CD4-positive, alpha-beta T cell (primary cell): ENCODE data around the gene PPP2R5C. TPM values are rescaled to one million over a fixed set of nuclear protein-coding genes. Genes with fewer than 3 reads are reported as not detected.

Experiments
- ATAC-seq: fragments of 200-7000 bp; cut with Tn5 transposase; one replicate; pipeline ENCODE4 v1.10.0; 2022; ENCODE audit warnings: mild to moderate bottlenecking; ENCODE audit not compliant: poor library complexity
- CTCF ChIA-PET: fragments of 350-600 bp; sonication (Branson Sonifier 250); formaldehyde crosslinking; loops from one replicate; lab custom pipeline; 2021; ENCODE audit warnings: antibody characterized with exemption, inconsistent platforms; lab: Charles Lee
- POLR2A ChIA-PET: fragments of 350-600 bp; sonication (Branson Sonifier 250); formaldehyde crosslinking; loops from one replicate; lab custom pipeline; 2021; ENCODE audit warnings: antibody characterized with exemption, inconsistent platforms; lab: Charles Lee
- DNase-seq, 14 experiments: peaks; one replicate each; pipeline ENCODE4 v3.0.0-alpha.2; 2013 to 2020; ENCODE audit warnings: mixed read lengths in 2 of 14
- H3K27ac ChIP-seq, 2 donors: one replicate each; pipeline versions ENCODE4 v1.5.1 to v1.7.0; 2013; ENCODE audit warnings: low read length in 2 of 2, low read depth in 1 of 2, mild to moderate bottlenecking in 1 of 2
- H3K27me3 ChIP-seq, 2 experiments: 1 replicate in 1 of 2; 2 replicates in 1 of 2; pipeline versions ENCODE4 v1.6.1 to v1.7.0; 2013; ENCODE audit warnings: low read length in 2 of 2, control low read depth in 1 of 2, mild to moderate bottlenecking in 1 of 2, moderate library complexity in 1 of 2; ENCODE audit not compliant: insufficient read depth in 2 of 2, control insufficient read depth in 1 of 2
- H3K36me3 ChIP-seq: one replicate; pipeline ENCODE4 v1.6.1; 2013; ENCODE audit warnings: low read length, control low read depth; ENCODE audit not compliant: insufficient read depth
- H3K4me1 ChIP-seq: one replicate; pipeline ENCODE4 v1.6.1; 2013; ENCODE audit warnings: low read length, control low read depth; ENCODE audit not compliant: insufficient read depth
- H3K4me3 ChIP-seq: one replicate; pipeline ENCODE4 v1.5.1; 2013; ENCODE audit warnings: mild to moderate bottlenecking, low read length, moderate library complexity
- H3K9me3 ChIP-seq, 2 experiments: 1 replicate in 1 of 2; 2 replicates in 1 of 2; pipeline versions ENCODE4 v1.6.1 to v1.7.0; 2013; ENCODE audit warnings: low read length in 2 of 2, mild to moderate bottlenecking in 2 of 2, control low read depth in 1 of 2, moderate library complexity in 1 of 2; ENCODE audit not compliant: control insufficient read depth in 1 of 2, insufficient read depth in 1 of 2
- H3K27ac Mint-ChIP-seq: one replicate; pipeline ENCODE4 v1.8.0; 2020; ENCODE audit warnings: mixed read lengths
- H3K27me3 Mint-ChIP-seq: one replicate; pipeline ENCODE4 v1.8.0; 2021; ENCODE audit warnings: mixed read lengths
- H3K36me3 Mint-ChIP-seq: one replicate; pipeline ENCODE4 v1.8.0; 2021; ENCODE audit warnings: low read depth, mixed read lengths
- H3K4me1 Mint-ChIP-seq: one replicate; pipeline ENCODE4 v1.8.0; 2021; ENCODE audit warnings: low read depth, mixed read lengths
- H3K4me3 Mint-ChIP-seq: one replicate; pipeline ENCODE4 v1.8.0; 2020; ENCODE audit warnings: mild to moderate bottlenecking, mixed read lengths
- H3K9me3 Mint-ChIP-seq: one replicate; pipeline ENCODE4 v1.8.0; 2020; ENCODE audit warnings: mixed read lengths
- intact Hi-C, 2 experiments: fragments of 100-400 bp; cut with DNase I in 1 of 2; cut with micrococcal nuclease in 1 of 2; formaldehyde crosslinking; loops; one replicate each; pipeline versions ENCODE4 v1.15.1 to v1.9.0; 2023 to 2025; cut with DNase I, micrococcal nuclease
- total RNA-seq, 174 experiments: library from RNA in 2 of 174; stranded (reverse) in 2 of 174; gene quantifications; one replicate each; pipeline ENCODE4 v1.2.3 and lab custom pipeline; 2021 to 2026
- TF ChIP-seq, protein P1 (sequence below): fragments of 200-600 bp; IDR thresholded peaks from one replicate; pipeline ENCODE4 v1.8.0; 2022; ENCODE audit warnings: antibody characterized with exemption, mild to moderate bottlenecking

The PPP2R5C gene
- total RNA-seq, 2 experiments from 2014 or later = 463 to 487 TPM

DNA sequence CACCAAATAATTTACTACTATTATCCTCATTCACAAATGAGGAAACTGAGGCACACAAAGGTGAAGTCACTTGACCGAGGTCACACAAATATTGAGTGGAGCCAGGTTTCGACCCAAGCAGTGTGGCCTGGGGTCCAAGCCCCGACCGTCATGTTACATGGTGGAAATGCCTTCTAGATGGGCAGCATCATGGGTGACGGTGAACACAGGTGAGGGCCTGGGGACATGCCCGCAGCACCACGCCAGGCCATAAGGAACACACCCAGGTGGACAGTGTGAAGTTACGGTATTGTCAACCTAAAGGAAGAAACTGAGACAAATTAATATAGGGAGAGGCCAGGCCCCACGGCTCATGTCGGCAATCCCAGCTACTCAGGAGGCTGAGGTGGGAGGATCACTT lies 167.6 kb downstream of the PPP2R5C start:
- intact Hi-C loops = no loop called here
- H3K27me3 Mint-ChIP-seq = no peaks in the 10 kb centered on the region
- peaks cover 40% of the 10 kb centered on the region for H3K36me3 ChIP-seq

DNA sequence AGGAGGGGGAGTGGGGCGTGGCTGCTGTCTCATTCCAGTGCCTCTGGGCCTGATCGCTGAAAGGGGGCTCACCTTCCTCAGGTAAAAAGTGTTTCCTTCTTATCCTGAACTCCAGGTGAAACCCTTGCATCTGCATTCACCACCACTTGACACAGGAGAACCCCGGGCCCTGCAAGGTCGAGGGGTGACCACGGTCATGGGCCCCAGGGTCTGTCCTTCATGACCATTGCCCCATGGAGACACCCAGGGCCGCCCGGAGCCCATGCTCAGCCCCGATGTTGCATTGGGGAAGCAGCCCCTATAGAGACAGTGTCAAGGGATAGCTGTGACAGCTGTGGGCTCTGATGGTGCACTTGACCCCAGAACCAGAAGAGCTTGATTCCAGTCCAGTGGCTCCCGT lies 168.4 kb downstream of the PPP2R5C start:
- intact Hi-C loops = no loop called here
- CTCF ChIA-PET = interaction anchor here (1.0 kb wide), 1 partner anchor 14 kb away, joined by 3 read pairs; no protein-coding TSS in a partner anchor
- Mint-ChIP-seq H3K4me3 (no peak overlapping the region), H3K36me3 (peaks cover 33% of the 10 kb centered on the region), H3K4me1 (no peaks in the 10 kb centered on the region), H3K9me3 (no peaks in the 10 kb centered on the region), H3K27ac (no peak overlapping the region), H3K27me3 (no peaks in the 10 kb centered on the region)
- H3K4me3 ChIP-seq = no peak overlapping the region
- TF ChIP-seq, protein P1, sequence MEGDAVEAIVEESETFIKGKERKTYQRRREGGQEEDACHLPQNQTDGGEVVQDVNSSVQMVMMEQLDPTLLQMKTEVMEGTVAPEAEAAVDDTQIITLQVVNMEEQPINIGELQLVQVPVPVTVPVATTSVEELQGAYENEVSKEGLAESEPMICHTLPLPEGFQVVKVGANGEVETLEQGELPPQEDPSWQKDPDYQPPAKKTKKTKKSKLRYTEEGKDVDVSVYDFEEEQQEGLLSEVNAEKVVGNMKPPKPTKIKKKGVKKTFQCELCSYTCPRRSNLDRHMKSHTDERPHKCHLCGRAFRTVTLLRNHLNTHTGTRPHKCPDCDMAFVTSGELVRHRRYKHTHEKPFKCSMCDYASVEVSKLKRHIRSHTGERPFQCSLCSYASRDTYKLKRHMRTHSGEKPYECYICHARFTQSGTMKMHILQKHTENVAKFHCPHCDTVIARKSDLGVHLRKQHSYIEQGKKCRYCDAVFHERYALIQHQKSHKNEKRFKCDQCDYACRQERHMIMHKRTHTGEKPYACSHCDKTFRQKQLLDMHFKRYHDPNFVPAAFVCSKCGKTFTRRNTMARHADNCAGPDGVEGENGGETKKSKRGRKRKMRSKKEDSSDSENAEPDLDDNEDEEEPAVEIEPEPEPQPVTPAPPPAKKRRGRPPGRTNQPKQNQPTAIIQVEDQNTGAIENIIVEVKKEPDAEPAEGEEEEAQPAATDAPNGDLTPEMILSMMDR = no peak
- no peak overlapping the region for H3K27ac ChIP-seq
- ATAC-seq (no peak), DNase-seq (no peak)
- peaks cover 34% of the 10 kb centered on the region for H3K36me3 ChIP-seq
- no peaks in the 10 kb centered on the region for H3K9me3 ChIP-seq
- no peaks in the 10 kb centered on the region for H3K4me1 ChIP-seq
- no peaks in the 10 kb centered on the region for H3K27me3 ChIP-seq
- POLR2A ChIA-PET = interaction anchor here (0.6 to 1.5 kb wide), 5 partner anchors 19 to 224 kb away, joined by 3 to 5 read pairs (median 3); no protein-coding TSS in a partner anchor

More for the DNA sequence above, 167.6 kb downstream of the PPP2R5C start:
- Histone ChIP-seq H3K9me3 (no peaks in the 10 kb centered on the region), H3K27ac (no peak overlapping the region), H3K4me3 (no peak overlapping the region), H3K27me3 (no peaks in the 10 kb centered on the region), H3K4me1 (no peaks in the 10 kb centered on the region)
- H3K4me1 Mint-ChIP-seq = no peaks in the 10 kb centered on the region
- ATAC-seq (no peak), DNase-seq (no peak)
- H3K9me3 Mint-ChIP-seq = no peaks in the 10 kb centered on the region
- POLR2A ChIA-PET = interaction anchor here (1.5 kb wide), 1 partner anchor 20 kb away, joined by 4 read pairs; no protein-coding TSS in a partner anchor
- CTCF ChIA-PET = interaction anchor here (1.0 kb wide), 1 partner anchor 14 kb away, joined by 3 read pairs; no protein-coding TSS in a partner anchor
- TF ChIP-seq, protein P1 = no peak
- peak overlapping the region; percentile 18 for H3K27ac Mint-ChIP-seq
- H3K36me3 Mint-ChIP-seq = peaks cover 38% of the 10 kb centered on the region
- no peak overlapping the region for H3K4me3 Mint-ChIP-seq

DNA sequence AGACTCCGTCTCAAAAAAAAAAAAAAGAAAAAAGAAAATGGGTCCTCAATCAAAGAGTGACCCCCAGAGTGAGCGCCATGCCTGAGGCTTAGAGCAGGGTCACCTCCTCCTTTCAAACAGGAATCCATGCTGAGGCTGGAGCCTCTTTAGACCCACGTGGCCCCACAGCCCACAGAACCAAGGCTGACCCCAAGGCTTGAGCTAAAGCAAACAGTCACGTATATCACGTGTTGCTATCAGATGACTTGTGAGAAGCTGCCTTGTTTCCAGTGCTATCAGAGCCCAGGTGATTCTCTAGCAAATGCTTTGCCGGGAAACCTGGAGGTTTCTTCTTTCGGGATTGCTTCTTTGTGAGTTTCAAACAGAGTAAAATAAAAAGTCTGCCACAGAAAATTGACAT lies 171.2 kb downstream of the PPP2R5C start:
- TF ChIP-seq, protein P1 = no peak
- Mint-ChIP-seq H3K9me3 (no peaks in the 10 kb centered on the region), H3K27ac (no peak overlapping the region), H3K36me3 (peaks cover 11% of the 10 kb centered on the region), H3K4me3 (no peak overlapping the region), H3K4me1 (no peaks in the 10 kb centered on the region), H3K27me3 (no peaks in the 10 kb centered on the region)
- Histone ChIP-seq H3K9me3 (no peaks in the 10 kb centered on the region), H3K4me3 (no peak overlapping the region), H3K36me3 (peaks cover 13% of the 10 kb centered on the region), H3K27ac (no peak overlapping the region), H3K4me1 (no peaks in the 10 kb centered on the region), H3K27me3 (no peaks in the 10 kb centered on the region)
- intact Hi-C loops = no loop called here
- CTCF ChIA-PET = interaction anchor here (1.5 kb wide), 1 partner anchor 162 kb away, joined by 4 read pairs; no protein-coding TSS in a partner anchor
- no peak for DNase-seq
- POLR2A ChIA-PET = no interaction called here
- no peak for ATAC-seq
